ENCODE results near the gene ZNF483. TPM values are rescaled to one million over a fixed set of nuclear protein-coding genes. Genes with fewer than 3 reads are reported as not detected.
"Not testable (repeated sequence)": the region's sequence is repeated elsewhere in the genome, so short reads cannot be mapped to it uniquely, and the experiment has no call there.

The ZNF483 gene
- total and polyA plus RNA-seq, 2 donors from 2014 or later: 0.43 to 14.5 TPM

DNA sequence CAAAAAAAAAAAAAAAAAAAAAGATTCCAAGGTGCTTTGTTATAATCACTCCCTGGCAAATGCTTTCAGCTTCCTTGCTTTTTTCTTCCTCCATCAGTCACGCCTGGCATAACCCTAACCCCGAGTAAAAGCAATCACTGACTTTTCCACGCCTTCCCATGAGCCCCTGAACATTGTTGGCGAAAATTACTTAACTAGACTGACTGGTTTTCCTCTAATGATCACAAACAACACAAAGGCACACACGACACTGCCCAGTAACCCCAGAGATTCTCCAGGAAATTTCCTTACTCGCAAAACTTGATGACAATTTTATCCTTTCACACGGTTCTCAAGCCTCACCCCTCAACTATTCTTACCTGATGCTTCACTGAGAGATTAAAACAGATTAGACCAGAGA lies 85.9 kb downstream of the ZNF483 start:
- Histone ChIP-seq H3K27me3 (ENCODE audit: control insufficient read depth, insufficient read depth, low read length) (no peaks in the 10 kb centered on the region), H3K27ac (ENCODE audit: low read depth in 2 of 2, low read length in 2 of 2) (peak overlapping the region; percentile 42 to 56), H3K4me3 (ENCODE audit: low read length in 3 of 3) (no peak overlapping the region), H3K4me1 (ENCODE audit: control insufficient read depth in 2 of 3, insufficient read depth in 2 of 3, low read depth in 1 of 3, low read length in 3 of 3) (peaks cover 0 to 15% (median 11%) of the 10 kb centered on the region in 3 donors), H3K9ac (ENCODE audit: low read length in 3 of 3) (no peak overlapping the region), H3K36me3 (ENCODE audit: control insufficient read depth in 2 of 3, insufficient read depth in 3 of 3, low read length in 3 of 3) (no peaks in the 10 kb centered on the region), H3K9me3 (ENCODE audit: control insufficient read depth in 2 of 3, insufficient read depth in 1 of 3, low read length in 3 of 3) (no peaks in the 10 kb centered on the region)
- DNase-seq: peak in 4 of 5 donors; percentile 48 to 90 (median 74)
- intact Hi-C loops (cut with DNase I): no loop called here
- no peak for FAIRE-seq
- TF ChIP-seq, protein P1, sequence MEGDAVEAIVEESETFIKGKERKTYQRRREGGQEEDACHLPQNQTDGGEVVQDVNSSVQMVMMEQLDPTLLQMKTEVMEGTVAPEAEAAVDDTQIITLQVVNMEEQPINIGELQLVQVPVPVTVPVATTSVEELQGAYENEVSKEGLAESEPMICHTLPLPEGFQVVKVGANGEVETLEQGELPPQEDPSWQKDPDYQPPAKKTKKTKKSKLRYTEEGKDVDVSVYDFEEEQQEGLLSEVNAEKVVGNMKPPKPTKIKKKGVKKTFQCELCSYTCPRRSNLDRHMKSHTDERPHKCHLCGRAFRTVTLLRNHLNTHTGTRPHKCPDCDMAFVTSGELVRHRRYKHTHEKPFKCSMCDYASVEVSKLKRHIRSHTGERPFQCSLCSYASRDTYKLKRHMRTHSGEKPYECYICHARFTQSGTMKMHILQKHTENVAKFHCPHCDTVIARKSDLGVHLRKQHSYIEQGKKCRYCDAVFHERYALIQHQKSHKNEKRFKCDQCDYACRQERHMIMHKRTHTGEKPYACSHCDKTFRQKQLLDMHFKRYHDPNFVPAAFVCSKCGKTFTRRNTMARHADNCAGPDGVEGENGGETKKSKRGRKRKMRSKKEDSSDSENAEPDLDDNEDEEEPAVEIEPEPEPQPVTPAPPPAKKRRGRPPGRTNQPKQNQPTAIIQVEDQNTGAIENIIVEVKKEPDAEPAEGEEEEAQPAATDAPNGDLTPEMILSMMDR (IDR thresholded peaks at IDR 0.05; ENCODE audit: borderline replicate concordance, extremely low read depth, insufficient read depth): no peak

DNA sequence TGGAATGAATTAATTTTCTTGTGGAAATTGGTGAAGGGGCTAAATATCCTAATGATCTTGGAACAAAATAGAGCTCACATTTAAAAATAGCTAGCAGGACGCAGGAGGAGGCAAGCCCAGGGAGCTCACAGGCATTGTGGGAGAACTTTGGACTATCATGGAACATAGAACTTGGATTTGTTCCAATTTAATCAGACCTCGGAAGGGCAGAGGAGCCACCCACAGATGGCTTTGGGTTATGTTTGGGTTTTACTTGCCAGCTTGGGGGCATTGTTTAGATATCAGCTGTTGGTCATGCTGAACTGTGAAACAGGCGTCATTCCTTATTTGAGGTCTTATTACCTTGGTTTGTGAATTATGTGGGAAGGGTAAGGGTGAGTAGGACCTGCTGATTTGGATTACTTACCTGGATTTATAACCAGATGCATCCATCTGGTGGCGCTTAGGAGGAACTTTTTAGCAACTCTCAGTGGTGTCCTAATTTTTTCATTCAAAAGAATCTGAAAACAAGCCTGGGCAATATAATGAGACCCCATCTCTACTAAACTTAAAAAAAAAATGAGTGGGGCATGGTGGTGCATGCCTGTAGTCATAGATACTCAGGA lies 88.6 kb downstream of the ZNF483 start:
- intact Hi-C loops (cut with DNase I): no loop called here
- peak; percentile 42 for FAIRE-seq

GRCh38 chr9:111615928-111616327 lies 90.9 kb downstream of the ZNF483 start:
- Histone ChIP-seq H3K9me3 (ENCODE audit: control insufficient read depth in 2 of 3, insufficient read depth in 1 of 3, low read length in 3 of 3) (no peaks in the 10 kb centered on the region), H3K4me3 (ENCODE audit: low read length in 3 of 3) (no peak overlapping the region), H3K9ac (ENCODE audit: low read length in 3 of 3) (no peak overlapping the region), H3K36me3 (ENCODE audit: control insufficient read depth in 2 of 3, insufficient read depth in 3 of 3, low read length in 3 of 3) (no peaks in the 10 kb centered on the region), H3K4me1 (ENCODE audit: control insufficient read depth in 2 of 3, insufficient read depth in 2 of 3, low read depth in 1 of 3, low read length in 3 of 3) (peaks cover 0 to 8% (median 5%) of the 10 kb centered on the region in 3 donors), H3K27me3 (ENCODE audit: control insufficient read depth, insufficient read depth, low read length) (no peaks in the 10 kb centered on the region), H3K27ac (ENCODE audit: low read depth in 2 of 2, low read length in 2 of 2) (no peak overlapping the region)
- DNase-seq (no peak), FAIRE-seq (no peak)
- TF ChIP-seq, protein P1 (IDR thresholded peaks at IDR 0.05; ENCODE audit: borderline replicate concordance, extremely low read depth, insufficient read depth): no peak
- intact Hi-C loops (cut with DNase I): no loop called here

More for the DNA sequence above, 88.6 kb downstream of the ZNF483 start:
- H3K4me3 ChIP-seq (ENCODE audit: low read length in 3 of 3): no peak overlapping the region
- H3K27ac ChIP-seq (ENCODE audit: low read depth in 2 of 2, low read length in 2 of 2): no peak overlapping the region
- no peaks in the 10 kb centered on the region for H3K9me3 ChIP-seq (ENCODE audit: control insufficient read depth in 2 of 3, insufficient read depth in 1 of 3, low read length in 3 of 3)
- TF ChIP-seq, protein P1 (IDR thresholded peaks at IDR 0.05; ENCODE audit: borderline replicate concordance, extremely low read depth, insufficient read depth): no peak
- no peak for DNase-seq
- no peaks in the 10 kb centered on the region for H3K36me3 ChIP-seq (ENCODE audit: control insufficient read depth in 2 of 3, insufficient read depth in 3 of 3, low read length in 3 of 3)
- H3K4me1 ChIP-seq (ENCODE audit: control insufficient read depth in 2 of 3, insufficient read depth in 2 of 3, low read depth in 1 of 3, low read length in 3 of 3): peaks cover 0 to 15% (median 12%) of the 10 kb centered on the region in 3 donors
- no peaks in the 10 kb centered on the region for H3K27me3 ChIP-seq (ENCODE audit: control insufficient read depth, insufficient read depth, low read length)
- H3K9ac ChIP-seq (ENCODE audit: low read length in 3 of 3): no peak overlapping the region

GRCh38 chr9:111617349-111617748 lies 92.4 kb downstream of the ZNF483 start:
- H3K9me3 ChIP-seq (ENCODE audit: control insufficient read depth in 2 of 3, insufficient read depth in 1 of 3, low read length in 3 of 3); intact Hi-C loops (cut with DNase I); DNase-seq; H3K4me3 ChIP-seq (ENCODE audit: low read length in 3 of 3); H3K27ac ChIP-seq (ENCODE audit: low read depth in 2 of 2, low read length in 2 of 2); H3K36me3 ChIP-seq (ENCODE audit: control insufficient read depth in 2 of 3, insufficient read depth in 3 of 3, low read length in 3 of 3); H3K27me3 ChIP-seq (ENCODE audit: control insufficient read depth, insufficient read depth, low read length); H3K9ac ChIP-seq (ENCODE audit: low read length in 3 of 3); FAIRE-seq: not testable (repeated sequence)
- peaks cover 0 to 13% (median 5%) of the 10 kb centered on the region in 3 donors for H3K4me1 ChIP-seq (ENCODE audit: control insufficient read depth in 2 of 3, insufficient read depth in 2 of 3, low read depth in 1 of 3, low read length in 3 of 3)

All from kidney (tissue), 14 donors.